ENCODE data around the gene TBC1D2.
"Not testable (repeated sequence)": the region's sequence is repeated elsewhere in the genome, so short reads cannot be mapped to it uniquely, and the experiment has no call there.

TBC1D2 gene

DNA sequence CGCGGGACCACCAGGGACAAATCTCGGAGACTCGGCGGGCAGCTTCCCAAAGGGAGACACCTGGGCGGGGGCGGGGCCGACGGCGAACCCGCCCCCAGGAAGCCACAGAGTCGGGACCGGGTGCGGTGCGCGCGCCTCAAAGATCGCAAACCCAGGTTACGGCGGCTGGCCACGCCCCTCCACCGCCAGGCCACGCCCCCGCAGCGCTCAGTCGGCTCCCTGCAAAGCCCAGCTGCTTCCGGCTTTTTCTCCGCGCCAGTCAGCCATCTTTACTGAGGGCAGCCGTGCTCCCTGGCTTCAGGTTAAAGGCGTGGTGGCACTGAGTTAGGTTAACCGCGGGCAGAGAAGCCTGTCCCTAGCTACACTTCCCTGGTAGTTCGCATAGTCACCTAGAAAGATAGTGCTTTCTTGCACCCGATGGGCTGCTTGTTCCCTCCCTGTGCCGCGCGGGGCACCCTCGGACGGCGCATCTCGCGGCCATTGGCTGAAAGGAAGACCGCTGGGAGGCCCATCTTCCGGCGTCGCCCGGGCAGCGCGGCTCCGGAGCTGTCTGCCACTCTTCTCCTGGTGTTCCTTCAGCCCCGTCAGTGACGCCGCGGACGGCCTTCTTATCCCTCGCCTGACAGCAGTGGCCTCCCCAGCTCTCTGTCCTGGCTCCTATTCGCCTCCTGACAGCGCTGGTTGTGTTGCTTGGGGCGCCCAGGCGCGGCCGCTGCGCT lies at the start of gene TBC1D2:
TSS of gene TBC1D2 (minus strand) at position 72 of the 719 bp plus-strand sequence. CDS start 108 bp downstream, outside the sequence.
- no peak for FAIRE-seq

DNA sequence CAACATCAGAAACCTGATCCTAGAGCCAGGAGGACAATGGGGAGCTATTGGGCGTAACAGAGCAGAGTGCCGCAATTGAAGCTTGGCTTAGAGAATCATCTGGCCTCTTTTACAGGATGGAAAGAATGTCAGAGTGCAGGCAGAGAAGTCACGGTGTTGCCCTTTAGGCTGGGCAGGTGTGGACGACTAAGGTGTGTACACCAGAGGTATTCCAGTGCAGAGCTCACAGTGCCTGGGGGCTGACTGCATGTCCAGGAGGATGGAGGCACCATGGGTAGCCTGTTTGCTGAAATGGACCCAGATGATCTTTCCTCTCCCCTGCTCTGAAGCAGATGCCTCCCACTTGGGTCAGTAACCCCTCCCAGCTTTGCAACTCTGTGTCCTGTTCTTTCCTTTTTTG lies 48.9 kb upstream of the TBC1D2 start:
- no peak for DNase-seq (ENCODE audit: insufficient read length, low spot score)
- no peak for FAIRE-seq

More for the DNA sequence above, at the start of gene TBC1D2:
- peak; percentile 94 for DNase-seq (ENCODE audit: insufficient read length, low spot score)

DNA sequence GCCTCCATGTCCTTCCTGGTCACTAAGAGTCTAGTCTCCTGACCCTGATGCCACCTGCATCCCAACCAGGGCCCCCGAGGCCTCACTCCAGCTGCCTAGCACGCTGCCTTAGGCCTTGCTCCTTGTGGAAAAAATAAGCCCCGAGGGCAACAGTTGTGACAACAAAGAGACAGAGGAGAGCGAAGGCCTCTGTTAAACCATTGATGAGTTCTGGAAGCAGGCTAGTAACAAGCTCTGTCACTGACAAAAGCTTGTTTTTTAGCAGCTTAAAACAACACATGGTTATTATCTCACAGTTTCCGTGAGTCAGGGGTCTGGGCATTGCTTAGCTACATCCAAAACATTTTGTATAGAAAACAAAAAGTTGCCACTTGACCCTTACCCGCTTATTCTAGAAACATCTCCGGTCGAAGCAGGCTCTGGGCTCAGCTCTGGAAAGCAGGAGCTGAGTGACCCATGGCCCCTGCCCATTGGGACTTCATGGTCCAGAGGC lies 48.2 kb upstream of the TBC1D2 start:
- FAIRE-seq, result no peak
- no peak for DNase-seq (ENCODE audit: insufficient read length, low spot score)

DNA sequence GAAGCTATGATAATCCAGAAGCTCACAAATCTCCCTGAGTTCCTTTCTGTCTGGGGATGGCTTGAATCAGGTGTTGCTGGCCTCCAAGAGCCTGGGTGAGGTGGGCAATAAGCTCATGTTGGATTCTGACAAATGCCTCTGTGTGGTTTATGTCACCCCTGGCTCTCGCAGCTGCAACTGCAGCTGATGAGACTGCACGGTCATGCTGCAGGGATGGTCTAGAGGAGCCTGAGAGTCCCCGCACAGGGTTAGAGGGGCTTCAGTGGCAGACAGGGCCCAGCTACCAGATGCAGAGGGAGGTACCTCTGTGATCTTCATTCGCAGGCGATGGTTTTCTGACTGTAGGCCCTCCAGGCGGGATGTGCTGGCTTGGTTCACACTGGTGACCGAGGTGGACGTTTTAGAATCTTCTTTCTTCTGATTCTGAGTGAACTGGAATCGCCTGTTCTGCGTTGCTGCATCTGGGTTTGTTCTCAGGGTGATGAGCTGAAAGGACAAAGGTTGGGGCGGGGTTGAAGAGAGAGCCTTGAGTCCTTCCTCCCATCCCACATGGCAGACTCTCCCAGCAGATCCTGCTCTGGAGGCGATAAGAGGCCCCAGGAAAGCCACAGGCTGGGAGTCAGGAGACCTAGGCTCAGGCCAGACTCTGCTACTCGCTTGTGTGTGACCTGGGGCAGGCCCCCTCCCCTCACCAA lies 47.6 kb upstream of the TBC1D2 start:
- DNase-seq (ENCODE audit: insufficient read length, low spot score) (no peak), FAIRE-seq (no peak)

GRCh38 chr9:98302150-98302549 lies 46.7 kb upstream of the TBC1D2 start:
- FAIRE-seq, result no peak
- DNase-seq (ENCODE audit: insufficient read length, low spot score), result no peak

- DNase-seq (ENCODE audit: insufficient read length, low spot score), result no peak
- no peak for FAIRE-seq
Observed at GRCh38 chr9:98300611-98301010, 45.2 kb upstream of the TBC1D2 start.

DNA sequence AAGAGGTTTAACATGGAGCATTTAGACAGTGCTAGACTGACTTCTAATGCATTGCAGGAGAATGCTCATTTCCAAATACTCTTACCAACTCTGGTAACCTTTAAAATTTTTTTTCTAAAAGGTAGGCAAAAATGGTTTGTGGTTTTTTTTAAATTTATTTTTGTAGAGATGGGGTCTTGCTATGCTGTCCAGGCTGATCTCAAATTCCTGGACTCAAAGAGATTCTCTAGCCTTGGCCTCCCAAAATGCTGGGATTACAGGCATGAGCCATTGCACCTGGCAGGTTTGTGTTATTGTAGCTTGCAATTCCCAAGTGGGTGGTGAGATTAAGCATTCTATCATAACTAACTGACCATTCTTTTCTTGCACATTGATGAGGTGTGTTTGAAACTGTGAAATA lies 43.0 kb upstream of the TBC1D2 start:
- FAIRE-seq (no peak), DNase-seq (ENCODE audit: insufficient read length, low spot score) (no peak)

DNA sequence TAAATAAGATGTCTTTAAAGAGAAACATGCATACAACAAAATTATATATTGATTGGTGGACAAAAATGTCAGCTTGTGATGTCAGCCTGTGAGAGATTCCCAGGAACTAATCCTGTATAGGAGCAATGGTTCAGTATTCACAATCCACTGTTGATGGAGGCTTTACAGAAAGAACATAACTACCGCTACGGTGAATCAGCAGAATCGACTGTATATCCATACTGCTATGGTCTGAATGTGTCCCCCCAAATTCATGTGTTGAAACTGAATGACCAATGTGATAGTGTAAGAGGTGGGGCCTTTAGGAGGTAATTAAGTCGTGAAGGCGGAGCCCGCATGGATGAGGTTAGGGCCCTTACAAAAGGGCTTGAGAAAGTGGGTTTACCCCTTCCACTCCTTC lies 40.4 kb upstream of the TBC1D2 start:
- FAIRE-seq, result no peak
- DNase-seq (ENCODE audit: insufficient read length, low spot score), result no peak

- FAIRE-seq (no peak), DNase-seq (ENCODE audit: insufficient read length, low spot score) (no peak)
Observed at GRCh38 chr9:98291820-98292219, 36.4 kb upstream of the TBC1D2 start.

DNA sequence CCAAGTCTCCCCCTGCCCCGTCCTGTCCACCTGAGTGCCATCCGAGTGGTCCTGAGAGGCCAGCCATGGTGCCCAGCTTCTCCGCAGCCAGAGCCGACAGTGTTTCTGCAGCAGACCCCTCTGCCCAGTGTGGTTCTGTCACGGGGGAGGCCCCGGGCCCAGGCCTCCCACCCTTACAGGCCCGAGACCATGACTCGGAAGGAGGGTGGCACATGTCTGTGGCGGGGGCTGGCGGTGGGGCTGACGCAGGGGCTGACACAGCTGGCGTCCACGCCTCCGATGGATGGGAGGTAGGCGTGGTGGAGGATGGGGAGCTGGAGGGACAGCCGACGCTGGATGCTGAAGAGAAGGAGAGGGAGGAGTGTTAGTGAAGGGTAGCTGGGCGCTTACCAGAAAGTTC lies 35.0 kb upstream of the TBC1D2 start:
- FAIRE-seq (no peak), DNase-seq (ENCODE audit: insufficient read length, low spot score) (no peak)

DNA sequence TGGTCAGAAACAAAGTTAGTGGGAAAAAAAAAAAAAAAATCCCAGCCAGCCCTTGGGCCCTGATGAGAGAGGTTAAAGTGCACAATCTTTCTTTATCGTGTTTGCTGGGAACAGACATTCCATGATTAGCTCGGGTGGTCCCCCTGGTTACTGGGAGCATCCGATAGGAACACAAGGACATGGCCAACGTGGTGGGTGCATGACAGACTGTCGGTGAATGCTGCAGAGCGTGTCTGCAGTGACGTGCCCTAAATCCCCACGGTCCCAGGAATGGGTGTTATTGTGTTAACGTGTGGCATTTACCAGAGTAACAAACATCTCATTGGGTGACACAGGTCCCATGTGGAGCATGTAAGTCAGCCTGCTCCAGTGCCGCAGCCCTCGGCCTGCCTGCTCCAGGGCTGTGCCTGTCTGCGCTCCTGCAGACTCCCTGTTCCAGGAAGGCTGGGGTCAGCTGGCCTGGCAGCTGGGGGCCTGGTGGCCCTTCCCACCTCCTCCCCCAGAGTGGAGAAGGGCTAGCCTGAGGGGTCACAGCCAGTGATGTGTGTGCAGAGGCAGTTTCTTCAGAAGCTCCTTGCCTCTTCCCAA lies 34.3 kb upstream of the TBC1D2 start:
- DNase-seq (ENCODE audit: insufficient read length, low spot score), result no peak

GRCh38 chr9:98288881-98289280 lies 33.4 kb upstream of the TBC1D2 start:
- DNase-seq (ENCODE audit: insufficient read length, low spot score), result no peak

More for the DNA sequence above, 34.3 kb upstream of the TBC1D2 start:
- FAIRE-seq, result no peak

GRCh38 chr9:98287384-98287783 lies 31.9 kb upstream of the TBC1D2 start:
- peak; percentile 13 for DNase-seq (ENCODE audit: insufficient read length, low spot score)

More at GRCh38 chr9:98288881-98289280, 33.4 kb upstream of the TBC1D2 start:
- FAIRE-seq, result no peak

GRCh38 chr9:98285446-98285845 lies 30.0 kb upstream of the TBC1D2 start:
- no peak for FAIRE-seq
- DNase-seq (ENCODE audit: insufficient read length, low spot score), result no peak

More at GRCh38 chr9:98287384-98287783, 31.9 kb upstream of the TBC1D2 start:
- no peak for FAIRE-seq

- FAIRE-seq (no peak), DNase-seq (ENCODE audit: insufficient read length, low spot score) (no peak)
Observed at GRCh38 chr9:98284754-98285153, 29.3 kb upstream of the TBC1D2 start.

GRCh38 chr9:98283143-98283542 lies 27.7 kb upstream of the TBC1D2 start:
- FAIRE-seq; DNase-seq (ENCODE audit: insufficient read length, low spot score): not testable (repeated sequence)

DNA sequence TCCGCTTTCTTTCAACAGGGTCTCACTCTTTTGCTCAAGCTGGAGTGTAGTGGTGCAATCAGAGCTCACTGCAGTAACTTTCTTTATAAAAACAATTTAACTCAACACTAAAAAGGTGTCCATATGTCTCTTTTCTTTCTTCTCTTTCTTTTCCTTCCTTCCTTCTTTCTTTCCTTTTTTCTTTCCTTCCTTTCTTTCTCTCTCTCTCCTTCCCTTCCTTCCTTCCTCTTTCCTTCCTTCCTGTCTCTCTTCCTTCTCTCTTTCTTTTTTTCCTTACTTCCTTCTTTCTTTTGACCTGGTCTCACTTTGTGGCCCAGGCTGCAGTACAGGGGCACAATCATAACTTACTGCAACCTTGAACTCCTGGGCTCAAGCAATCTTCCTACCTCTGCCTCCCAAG lies 25.8 kb upstream of the TBC1D2 start:
- FAIRE-seq, result no peak
- no peak for DNase-seq (ENCODE audit: insufficient read length, low spot score)

GRCh38 chr9:98280574-98280973 lies 25.1 kb upstream of the TBC1D2 start:
- no peak for FAIRE-seq
- DNase-seq (ENCODE audit: insufficient read length, low spot score), result no peak

DNA sequence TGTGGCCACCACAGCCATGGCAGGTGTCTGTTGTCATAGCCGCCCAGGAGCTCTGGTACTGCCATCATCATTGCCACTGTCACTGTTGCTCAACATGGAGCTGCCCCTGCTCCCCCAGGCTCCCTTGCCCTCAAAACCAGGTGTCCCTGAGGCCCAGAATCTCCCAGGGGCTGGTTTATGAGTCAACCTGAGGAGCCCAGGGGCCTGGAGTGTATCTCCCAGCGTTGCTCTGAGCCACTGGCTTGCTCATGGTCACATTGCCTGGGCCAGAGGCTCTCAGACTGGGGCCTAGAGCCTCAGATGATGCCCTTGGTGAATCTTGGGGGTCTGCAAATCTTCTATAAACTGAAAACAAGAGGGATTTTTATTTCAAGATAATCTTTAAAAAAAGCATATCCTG lies 24.7 kb upstream of the TBC1D2 start:
- FAIRE-seq, result no peak
- no peak for DNase-seq (ENCODE audit: insufficient read length, low spot score)

- DNase-seq (ENCODE audit: insufficient read length, low spot score) (no peak), FAIRE-seq (no peak)
Observed at GRCh38 chr9:98276907-98277469, 21.5 kb upstream of the TBC1D2 start.

- no peak for FAIRE-seq
Observed at GRCh38 chr9:98275159-98275558, 19.7 kb upstream of the TBC1D2 start.

More at GRCh38 chr9:98275159-98275558, 19.7 kb upstream of the TBC1D2 start:
- no peak for DNase-seq (ENCODE audit: insufficient read length, low spot score)

Measured in HTR-8/SVneo (cell line).